Hepatocyte (in vitro differentiated cells): ENCODE measurements around the gene LY9.

Source experiments
- EZH2phosphoT487 ChIP-seq: fragments of 200-600 bp; sonication (generic); IDR thresholded peaks from one replicate; pipeline ENCODE4 v1.6.1; 2018; ENCODE audit warnings: antibody characterized with exemption, mild to moderate bottlenecking, low read depth, moderate library complexity; ENCODE audit not compliant: unreplicated experiment, severe bottlenecking
- TF ChIP-seq, protein P1 (sequence below): fragments of 200-600 bp; sonication (generic); IDR thresholded peaks from 2 replicates; pipeline ENCODE4 v1.5.1; 2016; ENCODE audit warnings: antibody characterized with exemption, mild to moderate bottlenecking; ENCODE audit not compliant: poor library complexity

GRCh38 chr1:160767395-160768294, 28.3 kb upstream of the LY9 start:
- TF ChIP-seq, protein P1, sequence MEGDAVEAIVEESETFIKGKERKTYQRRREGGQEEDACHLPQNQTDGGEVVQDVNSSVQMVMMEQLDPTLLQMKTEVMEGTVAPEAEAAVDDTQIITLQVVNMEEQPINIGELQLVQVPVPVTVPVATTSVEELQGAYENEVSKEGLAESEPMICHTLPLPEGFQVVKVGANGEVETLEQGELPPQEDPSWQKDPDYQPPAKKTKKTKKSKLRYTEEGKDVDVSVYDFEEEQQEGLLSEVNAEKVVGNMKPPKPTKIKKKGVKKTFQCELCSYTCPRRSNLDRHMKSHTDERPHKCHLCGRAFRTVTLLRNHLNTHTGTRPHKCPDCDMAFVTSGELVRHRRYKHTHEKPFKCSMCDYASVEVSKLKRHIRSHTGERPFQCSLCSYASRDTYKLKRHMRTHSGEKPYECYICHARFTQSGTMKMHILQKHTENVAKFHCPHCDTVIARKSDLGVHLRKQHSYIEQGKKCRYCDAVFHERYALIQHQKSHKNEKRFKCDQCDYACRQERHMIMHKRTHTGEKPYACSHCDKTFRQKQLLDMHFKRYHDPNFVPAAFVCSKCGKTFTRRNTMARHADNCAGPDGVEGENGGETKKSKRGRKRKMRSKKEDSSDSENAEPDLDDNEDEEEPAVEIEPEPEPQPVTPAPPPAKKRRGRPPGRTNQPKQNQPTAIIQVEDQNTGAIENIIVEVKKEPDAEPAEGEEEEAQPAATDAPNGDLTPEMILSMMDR = no peak
- TF ChIP-seq EZH2phosphoT487 = no peak
